Gastroesophageal sphincter (tissue), 4 donors: ENCODE measurements around the gene SLC9A1. TPM values are rescaled to one million over a fixed set of nuclear protein-coding genes. Genes with fewer than 3 reads are reported as not detected.

Experiments used
- ATAC-seq: fragments of 150-250 bp; one replicate; pipeline ENCODE4 v1.9.1; 2016; ENCODE audit warnings: mild to moderate bottlenecking, moderate library complexity
- H3K27ac ChIP-seq, 4 donors: fragments of 200-600 bp; sonication (generic) in 3 of 4; 1 replicate in 3 of 4; 2 replicates in 1 of 4; pipeline ENCODE4 v1.5.1; 2016 to 2019
- H3K27me3 ChIP-seq: fragments of 200-600 bp; sonication (generic); one replicate; pipeline ENCODE4 v1.5.1; 2019
- H3K36me3 ChIP-seq, 2 donors: fragments of 200-600 bp; sonication (generic); one replicate each; pipeline ENCODE4 v1.5.1; 2019; ENCODE audit warnings: control low read depth in 1 of 2
- H3K4me1 ChIP-seq, 3 donors: fragments of 200-600 bp; sonication (generic); 1 replicate in 2 of 3; 2 replicates in 1 of 3; pipeline ENCODE4 v1.5.1; 2016 to 2019; ENCODE audit warnings: control low read depth in 2 of 3
- H3K4me3 ChIP-seq, 2 donors: fragments of 200-600 bp; sonication (generic); one replicate each; pipeline ENCODE4 v1.5.1; 2019; ENCODE audit warnings: mild to moderate bottlenecking in 1 of 2, moderate library complexity in 1 of 2
- H3K9me3 ChIP-seq, 3 donors: fragments of 200-600 bp; sonication (generic); one replicate each; pipeline ENCODE4 v1.5.1; 2017 to 2019; ENCODE audit warnings: control low read depth in 2 of 3
- EP300 ChIP-seq: sonication (generic); formaldehyde crosslinking; IDR thresholded peaks from one replicate; pipeline ENCODE4 v1.6.1; 2017; ENCODE audit warnings: antibody characterized with exemption, mild to moderate bottlenecking
- POLR2A ChIP-seq, 2 donors: fragments of 450-650 bp; IDR thresholded peaks; one replicate each; pipeline ENCODE4 v1.6.1; 2017; ENCODE audit warnings: antibody characterized with exemption in 2 of 2, mild to moderate bottlenecking in 2 of 2, moderate library complexity in 1 of 2
- POLR2AphosphoS5 ChIP-seq: sonication (generic); formaldehyde crosslinking; IDR thresholded peaks from one replicate; pipeline ENCODE4 v1.6.1; 2017; ENCODE audit warnings: antibody characterized with exemption
- WGBS, 2 donors: methylation state at CpG; one replicate each; pipeline ENCODE4 v1.1.5; 2018; ENCODE audit warnings: low coverage in 1 of 2; 5-methylcytosine and 5-hydroxymethylcytosine counted together
- total RNA-seq, 4 donors: library from RNA; depleted of rRNA; stranded (reverse); fragments of >200 nt; gene quantifications; one replicate each; pipeline ENCODE4 v1.1.0, GENCODE V29; 2016
- TF ChIP-seq, protein P1 (sequence below), 4 experiments: fragments of 200-600 bp in 2 of 4; fragments of 450-650 bp in 2 of 4; sonication (generic) in 1 of 4; IDR thresholded peaks; one replicate each; pipeline ENCODE4 v1.5.1; 2017 to 2019; ENCODE audit warnings: antibody characterized with exemption in 4 of 4, mild to moderate bottlenecking in 2 of 4, moderate library complexity in 2 of 4

The SLC9A1 gene
- total RNA-seq, 4 donors from 2014 or later = 7.2 to 27.8 (median 17.1) TPM

GRCh38 chr1:27166351-27166802 lies 11.5 kb upstream of the SLC9A1 start:
- WGBS, 2 donors = 75 to 89% methylated on average over 1 of the region's 1 CpG
- ATAC-seq = no peak

DNA sequence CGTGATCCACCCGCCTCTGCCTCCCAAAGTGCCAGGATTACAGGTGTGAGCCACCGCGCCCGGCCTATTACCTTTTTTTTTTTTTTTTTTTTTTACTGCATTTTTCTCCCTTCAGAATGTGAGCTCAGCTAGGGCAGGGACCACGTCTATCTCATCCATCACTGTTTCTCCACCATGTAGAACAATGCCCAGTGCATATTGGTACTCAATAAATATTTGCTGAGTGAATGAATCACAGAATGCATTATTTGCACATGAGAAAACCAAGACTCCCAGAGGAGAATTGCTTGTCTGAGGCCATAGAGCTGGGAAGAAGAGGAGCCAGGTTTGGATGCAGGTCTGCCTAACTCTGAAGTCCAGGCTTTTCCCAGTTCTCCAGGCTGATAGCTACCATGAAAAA lies 8.2 kb upstream of the SLC9A1 start:
- no peaks in the 10 kb centered on the region for H3K27me3 ChIP-seq
- WGBS, 2 donors = no CpG with 5 or more reads among the region's 6 CpGs
- H3K4me3 ChIP-seq = no peak overlapping the region
- no peaks in the 10 kb centered on the region for H3K4me1 ChIP-seq
- ATAC-seq = no peak
- no peaks in the 10 kb centered on the region for H3K9me3 ChIP-seq
- H3K36me3 ChIP-seq = no peaks in the 10 kb centered on the region
- H3K27ac ChIP-seq = no peak overlapping the region
- no peak for TF ChIP-seq POLR2A (IDR thresholded peaks at IDR 0.05)
- TF ChIP-seq EP300 = no peak
- TF ChIP-seq, protein P1, sequence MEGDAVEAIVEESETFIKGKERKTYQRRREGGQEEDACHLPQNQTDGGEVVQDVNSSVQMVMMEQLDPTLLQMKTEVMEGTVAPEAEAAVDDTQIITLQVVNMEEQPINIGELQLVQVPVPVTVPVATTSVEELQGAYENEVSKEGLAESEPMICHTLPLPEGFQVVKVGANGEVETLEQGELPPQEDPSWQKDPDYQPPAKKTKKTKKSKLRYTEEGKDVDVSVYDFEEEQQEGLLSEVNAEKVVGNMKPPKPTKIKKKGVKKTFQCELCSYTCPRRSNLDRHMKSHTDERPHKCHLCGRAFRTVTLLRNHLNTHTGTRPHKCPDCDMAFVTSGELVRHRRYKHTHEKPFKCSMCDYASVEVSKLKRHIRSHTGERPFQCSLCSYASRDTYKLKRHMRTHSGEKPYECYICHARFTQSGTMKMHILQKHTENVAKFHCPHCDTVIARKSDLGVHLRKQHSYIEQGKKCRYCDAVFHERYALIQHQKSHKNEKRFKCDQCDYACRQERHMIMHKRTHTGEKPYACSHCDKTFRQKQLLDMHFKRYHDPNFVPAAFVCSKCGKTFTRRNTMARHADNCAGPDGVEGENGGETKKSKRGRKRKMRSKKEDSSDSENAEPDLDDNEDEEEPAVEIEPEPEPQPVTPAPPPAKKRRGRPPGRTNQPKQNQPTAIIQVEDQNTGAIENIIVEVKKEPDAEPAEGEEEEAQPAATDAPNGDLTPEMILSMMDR (IDR thresholded peaks at IDR 0.05) = no peak
- no peak for TF ChIP-seq POLR2AphosphoS5

More at GRCh38 chr1:27166351-27166802, 11.5 kb upstream of the SLC9A1 start:
- no peaks in the 10 kb centered on the region for H3K4me1 ChIP-seq
- H3K4me3 ChIP-seq = no peak overlapping the region
- H3K27ac ChIP-seq = no peak overlapping the region
- TF ChIP-seq, protein P1 (IDR thresholded peaks at IDR 0.05) = no peak
- no peak for TF ChIP-seq POLR2A (IDR thresholded peaks at IDR 0.05)
- no peaks in the 10 kb centered on the region for H3K9me3 ChIP-seq
- no peaks in the 10 kb centered on the region for H3K27me3 ChIP-seq
- no peaks in the 10 kb centered on the region for H3K36me3 ChIP-seq

DNA sequence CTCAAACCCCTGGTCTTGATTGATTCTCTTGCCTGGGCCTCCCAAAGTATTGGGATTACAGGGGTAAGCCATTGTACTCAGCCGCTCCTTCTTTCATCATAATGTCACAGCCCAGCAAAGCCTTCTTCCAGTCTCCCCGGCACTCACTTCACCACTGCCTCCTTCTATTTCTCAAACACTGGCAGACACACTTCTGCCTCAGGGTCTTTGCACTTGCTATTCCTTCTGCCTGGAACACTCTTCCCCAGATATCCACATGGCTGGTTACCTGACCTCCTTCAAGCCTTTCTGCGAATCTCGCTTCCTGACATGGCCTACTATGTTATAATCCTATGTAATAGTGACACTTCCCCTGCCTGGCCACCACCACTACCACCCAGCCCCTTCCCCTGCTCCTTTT lies 7.2 kb upstream of the SLC9A1 start:
- no peaks in the 10 kb centered on the region for H3K9me3 ChIP-seq
- no peaks in the 10 kb centered on the region for H3K27me3 ChIP-seq
- TF ChIP-seq POLR2AphosphoS5 (no peak), POLR2A (IDR thresholded peaks at IDR 0.05) (no peak), EP300 (no peak)
- TF ChIP-seq, protein P1 (IDR thresholded peaks at IDR 0.05) = no peak
- 92 to 100% methylated on average over 2 to 4 of the region's 4 CpGs for WGBS, 2 donors
- no peaks in the 10 kb centered on the region for H3K4me1 ChIP-seq
- no peak overlapping the region for H3K27ac ChIP-seq
- no peak overlapping the region for H3K4me3 ChIP-seq
- H3K36me3 ChIP-seq = no peaks in the 10 kb centered on the region
- no peak for ATAC-seq

DNA sequence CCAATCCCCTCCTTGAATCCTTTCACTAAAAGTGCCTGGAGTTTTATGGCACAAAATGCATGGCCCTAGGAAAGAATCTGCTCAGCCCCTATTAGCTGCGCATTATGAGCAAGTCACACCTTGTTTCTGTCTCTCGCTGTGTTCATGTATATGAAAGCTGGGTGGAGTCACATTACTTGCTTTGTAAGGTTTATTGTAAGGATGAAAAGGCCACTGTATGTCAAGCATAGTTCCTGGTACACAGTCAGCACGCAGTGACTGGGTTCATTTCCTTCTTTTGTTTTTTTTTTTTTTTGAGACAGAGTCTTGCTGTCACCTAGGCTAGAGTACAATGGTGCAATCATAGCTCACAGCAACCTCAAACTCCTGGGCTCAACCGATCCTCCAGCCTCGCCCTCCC lies 6.7 kb upstream of the SLC9A1 start:
- ATAC-seq = no peak

DNA sequence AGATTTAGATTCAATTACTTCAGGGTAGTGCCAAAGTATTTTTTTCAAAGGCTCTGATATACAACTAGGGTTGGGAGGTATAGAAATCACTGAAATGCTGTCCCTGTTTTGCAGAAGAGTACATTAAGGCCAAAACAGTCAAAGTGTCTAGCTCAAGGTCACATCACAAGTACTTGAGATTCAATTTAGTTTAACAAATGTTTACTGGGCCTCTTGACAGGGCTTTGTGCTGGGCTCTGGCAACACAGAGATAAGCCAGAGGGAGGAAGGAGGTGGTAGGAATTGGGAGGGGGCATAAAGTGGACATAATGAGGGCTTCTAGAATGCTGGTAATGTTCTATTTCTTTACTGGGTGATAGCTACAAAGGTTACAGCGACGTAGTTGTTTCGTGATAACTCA lies 2.3 kb upstream of the SLC9A1 start:
- H3K4me1 ChIP-seq = peaks cover 0 to 33% (median 26%) of the 10 kb centered on the region in 3 donors
- no peaks in the 10 kb centered on the region for H3K36me3 ChIP-seq
- TF ChIP-seq POLR2A (IDR thresholded peaks at IDR 0.05) (no peak), EP300 (no peak), POLR2AphosphoS5 (no peak)
- TF ChIP-seq, protein P1 (IDR thresholded peaks at IDR 0.05) = no peak
- 91 to 92% methylated on average over 3 of the region's 3 CpGs for WGBS, 2 donors
- H3K27ac ChIP-seq = no peak overlapping the region
- no peak for ATAC-seq
- no peaks in the 10 kb centered on the region for H3K27me3 ChIP-seq
- no peaks in the 10 kb centered on the region for H3K9me3 ChIP-seq
- no peak overlapping the region for H3K4me3 ChIP-seq

More for the DNA sequence above, 6.7 kb upstream of the SLC9A1 start:
- H3K27ac ChIP-seq = no peak overlapping the region
- H3K9me3 ChIP-seq = no peaks in the 10 kb centered on the region
- H3K4me3 ChIP-seq = no peak overlapping the region
- H3K36me3 ChIP-seq = no peaks in the 10 kb centered on the region
- no peaks in the 10 kb centered on the region for H3K4me1 ChIP-seq
- H3K27me3 ChIP-seq = no peaks in the 10 kb centered on the region
- 63 to 73% methylated on average over 3 to 4 of the region's 5 CpGs for WGBS, 2 donors
- TF ChIP-seq POLR2AphosphoS5 (no peak), POLR2A (IDR thresholded peaks at IDR 0.05) (no peak), EP300 (no peak)
- TF ChIP-seq, protein P1 (IDR thresholded peaks at IDR 0.05) = no peak
